Measurements from ENCODE around the gene GCHFR. TPM values are rescaled to one million over a fixed set of nuclear protein-coding genes. Genes with fewer than 3 reads are reported as not detected.

The GCHFR gene
- total and polyA plus RNA-seq, 4 donors, result 50.5 to 229 (median 119) TPM

GRCh38 chr15:40812721-40813425, 49.0 kb downstream of the GCHFR start (continued):
- TF ChIP-seq TAF1 (conservative IDR thresholded peaks at IDR 0.05) (no peak), CTCF (IDR thresholded peaks at IDR 0.05; ENCODE audit: low read depth, low read length, missing input control) (no peak), FOXA2 (IDR thresholded peaks at IDR 0.05) (no peak)

GRCh38 chr15:40815042-40815698, 51.3 kb downstream of the GCHFR start:
- TF ChIP-seq GABPA (IDR thresholded peaks at IDR 0.05 in 1 of 2, conservative IDR thresholded peaks at IDR 0.05 in 1 of 2), result no peak
- no peak for TF ChIP-seq REST (IDR thresholded peaks at IDR 0.05)
- no peak for TF ChIP-seq FOXA2 (IDR thresholded peaks at IDR 0.05)
- no peak for TF ChIP-seq ATF3 (IDR thresholded peaks at IDR 0.05)
- TF ChIP-seq FOXA1 (IDR thresholded peaks at IDR 0.05), result no peak
- TF ChIP-seq TAF1 (conservative IDR thresholded peaks at IDR 0.05), result no peak
- TF ChIP-seq RXRA (IDR thresholded peaks at IDR 0.05), result no peak
- peaks cover 6 to 27% (median 23%) of the 10 kb centered on the region in 4 donors for H3K36me3 ChIP-seq (ENCODE audit: control insufficient read depth in 4 of 4, insufficient read depth in 3 of 4, low read depth in 1 of 4, low read length in 3 of 4)
- H3K9me3 ChIP-seq (ENCODE audit: control insufficient read depth in 4 of 4, low read length in 3 of 4), result no peaks in the 10 kb centered on the region
- no peak for DNase-seq (ENCODE audit: low spot score)
- no peak overlapping the region for H3K4me3 ChIP-seq (ENCODE audit: low read depth in 1 of 3, low read length in 3 of 3)
- no peaks in the 10 kb centered on the region for H3K4me1 ChIP-seq (ENCODE audit: control insufficient read depth in 4 of 4, insufficient read depth in 4 of 4, low read length in 3 of 4)
- no peaks in the 10 kb centered on the region for H3K27me3 ChIP-seq (ENCODE audit: control insufficient read depth in 4 of 4, insufficient read depth in 4 of 4, low read length in 3 of 4)
- WGBS, result 89% methylated on average over 4 of the region's 4 CpGs
- H3K27ac ChIP-seq (ENCODE audit: low read depth in 1 of 2, low read length in 2 of 2), result no peak overlapping the region
- no peak overlapping the region for H3K9ac ChIP-seq (ENCODE audit: low read depth in 1 of 2, low read length in 2 of 2)

Small RNAs within 50 kb of the gene (small RNA-seq; reads per million reads assigned to genes)
- gene SUMO2P15, result not detected

Other genes with a start within 250 kb of the GCHFR start
- gene CCDC32, start 199.0 kb upstream of the GCHFR start, total RNA-seq, result 10 to 100 TPM in 1 of 2 donors, 1 to 10 TPM in 1; 8.9 to 13.5 TPM
- 1 to 10 TPM; 7.9 to 8.8 TPM for gene CCDC32, start 199.0 kb upstream of the GCHFR start, polyA plus RNA-seq
- 1 to 10 TPM; 7.4 to 7.6 TPM for gene RPUSD2, start 194.8 kb upstream of the GCHFR start, total RNA-seq
- 1 to 10 TPM; 5.3 to 5.8 TPM for gene RPUSD2, start 194.8 kb upstream of the GCHFR start, polyA plus RNA-seq
- 10 to 100 TPM in 1 of 2 donors, 1 to 10 TPM in 1; 3.5 to 38.5 TPM for gene KNL1, start 169.8 kb upstream of the GCHFR start, total RNA-seq
- 1 to 10 TPM; 1.5 to 2.2 TPM for gene KNL1, start 169.8 kb upstream of the GCHFR start, polyA plus RNA-seq
- 10 to 100 TPM in 1 of 2 donors, under 1 TPM in 1; 0.25 to 11.3 TPM for gene RAD51, start 68.9 kb upstream of the GCHFR start, total RNA-seq
- gene RAD51, start 68.9 kb upstream of the GCHFR start, polyA plus RNA-seq, result under 1 TPM; 0.51 to 0.87 TPM
- gene RMDN3, start 8.8 kb upstream of the GCHFR start, total RNA-seq, result 10 to 100 TPM; 27.5 to 32.5 TPM
- 10 to 100 TPM; 27.8 to 33.8 TPM for gene RMDN3, start 8.8 kb upstream of the GCHFR start, polyA plus RNA-seq
- gene C15orf62, start 5.9 kb downstream of the GCHFR start, total RNA-seq, result under 1 TPM; 0.19 to 0.92 TPM
- gene C15orf62, start 5.9 kb downstream of the GCHFR start, polyA plus RNA-seq, result under 1 TPM; 0.43 to 0.75 TPM
- 10 to 100 TPM; 10.4 to 41.2 TPM for gene ZFYVE19, start 43.0 kb downstream of the GCHFR start, total RNA-seq
- 10 to 100 TPM; 18.4 to 21.0 TPM for gene ZFYVE19, start 43.0 kb downstream of the GCHFR start, polyA plus RNA-seq
- gene DNAJC17, start 43.4 kb downstream of the GCHFR start, total RNA-seq, result 10 to 100 TPM in 1 of 2 donors, 1 to 10 TPM in 1; 10.0 to 13.8 TPM
- gene DNAJC17, start 43.4 kb downstream of the GCHFR start, polyA plus RNA-seq, result 10 to 100 TPM; 25.9 to 32.5 TPM
- not detected for gene PPP1R14D, start 64.6 kb downstream of the GCHFR start, total RNA-seq
- gene PPP1R14D, start 64.6 kb downstream of the GCHFR start, polyA plus RNA-seq, result not detected
- gene SPINT1, start 80.0 kb downstream of the GCHFR start, total RNA-seq, result 1 to 10 TPM; 1.2 to 2.6 TPM
- 1 to 10 TPM; 1.6 to 2.2 TPM for gene SPINT1, start 80.0 kb downstream of the GCHFR start, polyA plus RNA-seq
- under 1 TPM in 1 of 2 donors, not detected in 1; 0.05 TPM for gene RHOV, start 110.2 kb downstream of the GCHFR start, total RNA-seq
- gene RHOV, start 110.2 kb downstream of the GCHFR start, polyA plus RNA-seq, result not detected
- gene VPS18, start 130.4 kb downstream of the GCHFR start, total RNA-seq, result 10 to 100 TPM in 1 of 2 donors, 1 to 10 TPM in 1; 9.8 to 15.3 TPM
- gene VPS18, start 130.4 kb downstream of the GCHFR start, polyA plus RNA-seq, result 10 to 100 TPM in 1 of 2 donors, 1 to 10 TPM in 1; 3.4 to 10.8 TPM
- gene DLL4, start 165.3 kb downstream of the GCHFR start, total RNA-seq, result 1 to 10 TPM; 3.5 to 3.8 TPM
- 1 to 10 TPM; 2.1 to 2.5 TPM for gene DLL4, start 165.3 kb downstream of the GCHFR start, polyA plus RNA-seq
- gene CHAC1, start 189.4 kb downstream of the GCHFR start, total RNA-seq, result 1 to 10 TPM in 1 of 2 donors, under 1 TPM in 1; 0.19 to 1.0 TPM
- 1 to 10 TPM; 1.2 to 3.5 TPM for gene CHAC1, start 189.4 kb downstream of the GCHFR start, polyA plus RNA-seq